Stimulated activated CD8-positive, alpha-beta memory T cell treated with anti-CD3 and anti-CD28 coated beads, Interleukin-4, amount 100 ng/mL, for 24 hours (primary cell): Measurements from ENCODE around the gene DAB2IP.
"Not testable (repeated sequence)": the region's sequence is repeated elsewhere in the genome, so short reads cannot be mapped to it uniquely, and the experiment has no call there.

Experiments
- DNase-seq: peaks from one replicate; pipeline ENCODE4 v3.0.0-alpha.2; 2020; ENCODE audit warnings: low read depth

Gene DAB2IP

GRCh38 chr9:121651295-121652020, at the start of gene DAB2IP:
Gene DAB2IP (plus strand): TSS chr9:121651634. CDS start chr9:121651776, 142 bp downstream.
- no peak for DNase-seq

GRCh38 chr9:121603028-121603427, 48.4 kb upstream of the DAB2IP start:
- DNase-seq = no peak

GRCh38 chr9:121604242-121604641, 47.2 kb upstream of the DAB2IP start:
- DNase-seq = no peak

- no peak for DNase-seq
Observed at GRCh38 chr9:121604654-121605053, 46.8 kb upstream of the DAB2IP start.

- no peak for DNase-seq
Observed at GRCh38 chr9:121607434-121608167, 43.8 kb upstream of the DAB2IP start.

GRCh38 chr9:121608168-121608853, 43.1 kb upstream of the DAB2IP start:
- DNase-seq = no peak

- no peak for DNase-seq
Observed at GRCh38 chr9:121609822-121610637, 41.4 kb upstream of the DAB2IP start.

GRCh38 chr9:121610638-121610953, 40.8 kb upstream of the DAB2IP start:
- DNase-seq = no peak

GRCh38 chr9:121612511-121612998, 38.9 kb upstream of the DAB2IP start:
- no peak for DNase-seq

GRCh38 chr9:121613009-121613752, 38.3 kb upstream of the DAB2IP start:
- no peak for DNase-seq

GRCh38 chr9:121616123-121616755, 35.2 kb upstream of the DAB2IP start:
- DNase-seq = no peak

- DNase-seq = no peak
Observed at GRCh38 chr9:121618504-121618903, 32.9 kb upstream of the DAB2IP start.

GRCh38 chr9:121618910-121619309, 32.5 kb upstream of the DAB2IP start:
- DNase-seq = not testable (repeated sequence)

- DNase-seq = no peak
Observed at GRCh38 chr9:121619545-121620324, 31.7 kb upstream of the DAB2IP start.

GRCh38 chr9:121620325-121620673, 31.1 kb upstream of the DAB2IP start:
- no peak for DNase-seq

- no peak for DNase-seq
Observed at GRCh38 chr9:121620777-121621449, 30.5 kb upstream of the DAB2IP start.

- no peak for DNase-seq
Observed at GRCh38 chr9:121622387-121623203, 28.8 kb upstream of the DAB2IP start.

GRCh38 chr9:121623430-121623829, 28.0 kb upstream of the DAB2IP start:
- not testable (repeated sequence) for DNase-seq

- no peak for DNase-seq
Observed at GRCh38 chr9:121625590-121625989, 25.8 kb upstream of the DAB2IP start.
